ENCODE results near the gene NUAK2. TPM values are rescaled to one million over a fixed set of nuclear protein-coding genes. Genes with fewer than 3 reads are reported as not detected.

NUAK2 gene
- total RNA-seq, 1 experiment from 2014 or later = 11.9 TPM

GRCh38 chr1:205326812-205327466, 5.4 kb upstream of the NUAK2 start:
- DNase-seq (ENCODE audit: low read depth) = no peak
- in situ Hi-C loops (cut with HindIII; ENCODE audit: low pct_unique_long_range_greater_than_20kb, low sequenced_read_pairs) = no loop called here

DNA sequence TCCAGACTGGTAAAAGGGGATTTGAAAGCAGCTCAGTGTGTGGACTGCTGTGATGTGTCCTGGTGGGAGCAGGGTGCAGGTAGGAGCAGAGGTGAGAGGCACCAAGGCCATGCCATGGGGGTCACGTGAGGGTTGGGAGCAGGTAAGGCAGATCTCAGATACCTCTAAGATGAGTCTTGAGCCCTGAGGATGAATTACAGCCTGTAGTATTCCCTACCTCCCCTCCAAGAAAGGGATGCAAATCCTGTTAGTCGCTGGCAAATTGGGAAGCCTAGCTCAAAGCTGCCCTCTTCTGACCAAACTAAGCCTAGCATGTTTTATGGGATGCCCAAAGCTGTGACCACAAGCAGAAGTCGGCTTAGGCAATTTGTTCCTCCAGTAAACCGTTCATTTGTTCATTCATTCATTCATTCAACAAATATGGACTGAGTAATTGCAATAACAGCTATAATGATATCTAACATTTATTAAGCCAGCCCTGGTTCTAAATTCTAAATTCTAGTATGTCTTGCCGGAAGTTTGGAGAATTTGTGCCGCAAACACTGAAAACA, 3.9 kb upstream of the NUAK2 start:
- in situ Hi-C loops (cut with HindIII; ENCODE audit: low pct_unique_long_range_greater_than_20kb, low sequenced_read_pairs) = no loop called here
- DNase-seq (ENCODE audit: low read depth) = peak; percentile 79

DNA sequence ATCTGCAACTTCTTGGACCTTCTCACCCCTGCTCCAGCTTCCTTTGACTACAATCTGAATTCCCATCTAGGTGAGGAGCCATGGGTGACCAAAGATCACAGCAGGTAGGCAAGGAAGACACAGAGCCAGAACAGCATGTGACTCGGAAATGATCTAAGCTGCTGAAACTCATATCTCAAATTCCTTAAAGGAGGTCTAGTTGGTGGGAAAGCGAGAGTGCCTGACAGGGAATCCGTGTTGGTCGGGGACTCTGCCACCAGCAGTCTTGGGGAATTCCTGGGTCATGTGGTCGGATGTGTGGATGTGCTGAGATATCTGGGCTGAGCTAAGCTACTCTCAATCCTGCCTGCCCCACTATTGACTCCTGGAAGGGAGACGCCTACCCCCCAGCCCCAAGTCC, 3.2 kb upstream of the NUAK2 start:
- DNase-seq (ENCODE audit: low read depth) = peak; percentile 82
- in situ Hi-C loops (cut with HindIII; ENCODE audit: low pct_unique_long_range_greater_than_20kb, low sequenced_read_pairs) = no loop called here

DNA sequence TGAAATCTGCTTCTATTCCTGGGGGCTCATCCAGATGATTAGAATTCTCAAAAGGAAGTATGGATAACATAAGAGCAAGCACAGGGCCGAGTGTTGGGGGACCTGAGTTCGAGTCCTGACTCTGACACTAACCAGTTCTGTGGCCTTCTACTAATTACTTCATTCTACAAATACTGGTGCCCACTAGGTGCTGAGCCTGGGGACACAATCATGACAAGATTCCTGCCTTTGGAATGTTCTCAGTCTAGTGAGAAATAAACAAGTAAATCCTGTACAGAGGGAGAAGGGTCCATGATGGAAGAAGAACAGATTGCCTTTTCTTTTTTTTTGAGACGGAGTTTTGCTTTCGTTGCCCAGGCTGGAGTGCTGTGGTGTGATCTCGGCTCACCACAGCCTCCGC, 2.2 kb upstream of the NUAK2 start:
- no peak for DNase-seq (ENCODE audit: low read depth)
- in situ Hi-C loops (cut with HindIII; ENCODE audit: low pct_unique_long_range_greater_than_20kb, low sequenced_read_pairs) = no loop called here

DNA sequence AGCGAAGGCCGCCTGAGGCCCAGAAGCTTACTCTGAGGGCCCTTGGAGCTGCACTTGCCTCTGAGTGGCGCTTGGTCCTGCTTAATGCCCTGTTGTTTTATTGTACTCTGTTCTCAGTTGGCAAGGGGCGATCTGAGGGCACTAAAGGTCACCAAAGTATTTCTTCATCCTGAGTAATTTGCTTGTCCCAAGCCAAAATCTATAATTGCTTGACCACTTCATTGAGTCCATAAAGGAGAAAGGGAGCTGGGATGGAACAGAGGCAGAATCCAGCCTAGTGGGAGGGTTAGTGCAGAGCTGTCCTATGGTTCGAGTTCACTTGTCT, 376 bp upstream of the NUAK2 start:
- DNase-seq (ENCODE audit: low read depth) = no peak
- in situ Hi-C loops (cut with HindIII; ENCODE audit: low pct_unique_long_range_greater_than_20kb, low sequenced_read_pairs) = no loop called here

DNA sequence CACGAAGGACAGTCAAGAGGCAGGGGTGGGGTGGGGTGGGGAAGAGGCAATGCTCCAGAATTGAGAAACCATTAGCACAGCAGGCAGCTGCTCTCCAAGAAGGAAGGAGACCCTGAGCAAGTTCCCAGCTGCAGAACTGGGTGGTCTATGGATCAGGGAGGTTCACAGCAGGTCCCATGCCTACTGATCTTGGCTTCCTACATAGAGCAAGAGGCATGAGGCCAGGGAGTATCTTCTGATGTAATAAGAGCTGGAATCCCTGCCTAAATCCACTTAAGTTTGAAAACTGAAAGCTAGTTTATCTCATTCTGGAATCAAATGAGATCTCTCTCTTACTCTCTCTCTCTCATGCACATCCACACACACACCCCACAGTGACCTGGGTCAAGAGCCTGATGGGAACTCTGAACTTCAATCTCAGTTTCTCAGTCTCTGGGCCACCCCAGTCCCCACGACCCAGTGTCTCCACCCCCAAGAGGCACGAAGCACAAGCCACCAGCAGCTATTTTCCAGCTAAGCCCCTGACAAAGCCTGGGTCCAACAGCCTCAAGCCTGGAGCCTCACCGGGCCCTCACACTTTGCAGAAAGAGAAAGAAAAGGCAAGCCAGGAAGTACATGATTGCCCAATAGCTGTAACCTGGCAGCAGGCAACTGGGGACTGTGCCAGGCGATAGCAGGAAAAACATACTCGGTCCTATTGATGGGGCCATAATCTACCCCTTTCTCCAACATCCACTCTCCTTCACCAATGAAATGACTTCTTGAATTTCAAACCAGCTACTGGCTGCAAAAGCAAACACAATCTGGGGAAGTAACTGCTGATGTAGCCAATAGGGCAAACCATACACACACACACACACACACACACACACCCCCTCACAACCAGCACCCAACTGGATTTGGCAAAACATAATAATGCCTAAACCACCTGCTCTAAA, 2.2 kb downstream of the NUAK2 start:
- in situ Hi-C loops (cut with HindIII; ENCODE audit: low pct_unique_long_range_greater_than_20kb, low sequenced_read_pairs) = no loop called here
- DNase-seq (ENCODE audit: low read depth) = peak; percentile 68

DNA sequence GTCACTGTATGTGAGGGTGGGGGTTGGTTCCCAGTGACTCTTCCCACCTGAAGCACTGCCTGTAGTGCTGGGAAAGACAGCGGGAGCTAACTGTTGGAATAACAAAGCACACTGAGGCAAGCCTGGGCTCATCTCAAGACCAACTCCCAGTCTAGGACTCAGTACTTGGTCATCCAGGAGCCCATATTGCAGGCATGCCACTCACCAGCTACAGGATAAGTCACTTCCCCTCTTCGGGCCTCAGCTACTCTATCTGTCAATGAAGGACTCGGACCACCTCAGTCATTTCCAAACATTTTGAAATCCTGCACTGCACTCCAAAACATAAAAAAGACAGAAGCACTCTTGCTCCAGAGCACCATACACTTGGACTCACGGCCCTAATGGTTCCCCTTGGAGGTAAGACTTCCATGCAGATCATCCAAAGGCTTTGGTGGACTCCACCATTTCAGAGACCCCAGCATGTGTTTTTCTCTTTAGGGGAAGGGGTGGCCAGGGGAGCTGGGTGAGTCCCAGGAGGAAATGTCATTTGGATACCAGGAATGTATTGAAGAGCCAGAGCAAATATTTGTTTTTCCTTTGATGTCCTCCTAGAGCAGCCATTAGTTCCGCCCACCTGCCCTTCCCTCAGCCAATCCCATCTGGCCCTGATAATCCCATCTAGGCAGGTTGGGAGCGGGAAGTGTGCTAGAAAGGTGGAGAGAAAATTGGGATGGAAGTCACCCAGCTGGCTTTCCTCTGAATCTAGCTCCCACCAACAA, 3.1 kb downstream of the NUAK2 start:
- DNase-seq (ENCODE audit: low read depth) = peak; percentile 42
- in situ Hi-C loops (cut with HindIII; ENCODE audit: low pct_unique_long_range_greater_than_20kb, low sequenced_read_pairs) = no loop called here

DNA sequence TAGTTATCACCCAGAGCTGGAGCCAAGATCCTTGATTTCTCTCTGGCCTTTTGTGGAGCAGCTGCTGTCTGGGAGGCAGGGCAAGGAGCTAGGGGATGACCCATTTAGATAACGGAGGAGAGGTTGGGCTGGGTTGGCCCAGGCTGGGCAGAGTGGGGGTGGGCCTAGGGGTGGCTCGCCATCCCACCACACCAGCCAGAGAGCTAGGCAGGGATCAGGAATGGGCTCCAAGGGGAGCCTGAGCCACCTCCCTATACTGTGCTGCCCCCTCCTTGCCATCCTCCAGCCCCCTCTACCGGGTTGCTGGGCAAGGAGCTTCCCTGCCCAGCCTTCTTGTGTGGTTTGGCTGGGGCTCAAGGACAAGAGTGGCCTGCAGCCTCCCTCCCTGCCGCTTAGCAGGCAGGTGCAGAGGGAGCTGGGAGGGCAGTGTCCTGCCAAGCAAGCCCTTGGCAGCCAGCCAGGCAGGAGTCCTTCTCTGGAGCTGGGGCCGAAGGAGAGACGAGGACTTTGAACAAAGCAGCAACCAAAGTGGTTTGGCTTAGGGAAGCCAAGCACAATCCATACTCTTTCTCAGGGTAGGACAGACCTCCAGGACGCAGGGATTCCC, 4.1 kb downstream of the NUAK2 start:
- peak; percentile 84 for DNase-seq (ENCODE audit: low read depth)
- in situ Hi-C loops (cut with HindIII; ENCODE audit: low pct_unique_long_range_greater_than_20kb, low sequenced_read_pairs) = no loop called here

GRCh38 chr1:205316161-205316566, 5.4 kb downstream of the NUAK2 start:
- no peak for DNase-seq (ENCODE audit: low read depth)
- in situ Hi-C loops (cut with HindIII; ENCODE audit: low pct_unique_long_range_greater_than_20kb, low sequenced_read_pairs) = no loop called here

GRCh38 chr1:205315008-205315618, 6.4 kb downstream of the NUAK2 start:
- DNase-seq (ENCODE audit: low read depth) = no peak
- in situ Hi-C loops (cut with HindIII; ENCODE audit: low pct_unique_long_range_greater_than_20kb, low sequenced_read_pairs) = no loop called here

GRCh38 chr1:205313563-205314308, 7.8 kb downstream of the NUAK2 start:
- in situ Hi-C loops (cut with HindIII; ENCODE audit: low pct_unique_long_range_greater_than_20kb, low sequenced_read_pairs) = no loop called here
- DNase-seq (ENCODE audit: low read depth) = no peak

DNA sequence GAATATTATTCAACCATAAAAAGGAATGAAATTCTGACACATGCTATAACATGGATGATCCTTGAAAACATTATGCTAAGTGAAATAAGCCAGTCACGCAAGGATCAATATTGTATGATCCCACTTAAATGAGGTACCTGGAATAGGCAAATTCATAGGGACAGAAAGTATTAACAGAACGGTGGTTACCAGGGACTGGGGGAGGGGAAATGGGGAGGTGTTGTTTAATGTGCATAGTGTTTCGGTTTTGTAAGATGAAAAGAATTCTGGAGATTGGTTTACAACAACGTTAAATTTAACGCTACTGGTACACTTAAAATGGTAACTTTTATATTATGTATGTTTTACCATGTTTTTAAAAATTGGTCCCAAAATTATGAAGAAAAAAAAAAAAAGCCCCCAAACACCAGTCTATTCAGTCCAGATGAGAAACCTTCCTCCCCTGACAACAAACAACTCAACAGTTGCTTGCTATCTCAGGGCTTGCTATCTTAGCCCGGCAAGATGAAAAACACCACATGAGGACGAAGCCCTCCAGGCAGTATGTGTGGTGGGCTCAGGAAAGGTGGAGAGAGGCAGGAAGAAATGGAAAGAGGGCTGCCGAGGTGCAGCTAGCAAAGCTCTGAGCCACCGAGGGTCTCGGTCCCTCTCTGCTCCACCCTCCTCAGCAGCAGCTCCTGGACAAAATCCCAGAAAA, 8.5 kb downstream of the NUAK2 start:
- no peak for DNase-seq (ENCODE audit: low read depth)
- in situ Hi-C loops (cut with HindIII; ENCODE audit: low pct_unique_long_range_greater_than_20kb, low sequenced_read_pairs) = no loop called here

DNA sequence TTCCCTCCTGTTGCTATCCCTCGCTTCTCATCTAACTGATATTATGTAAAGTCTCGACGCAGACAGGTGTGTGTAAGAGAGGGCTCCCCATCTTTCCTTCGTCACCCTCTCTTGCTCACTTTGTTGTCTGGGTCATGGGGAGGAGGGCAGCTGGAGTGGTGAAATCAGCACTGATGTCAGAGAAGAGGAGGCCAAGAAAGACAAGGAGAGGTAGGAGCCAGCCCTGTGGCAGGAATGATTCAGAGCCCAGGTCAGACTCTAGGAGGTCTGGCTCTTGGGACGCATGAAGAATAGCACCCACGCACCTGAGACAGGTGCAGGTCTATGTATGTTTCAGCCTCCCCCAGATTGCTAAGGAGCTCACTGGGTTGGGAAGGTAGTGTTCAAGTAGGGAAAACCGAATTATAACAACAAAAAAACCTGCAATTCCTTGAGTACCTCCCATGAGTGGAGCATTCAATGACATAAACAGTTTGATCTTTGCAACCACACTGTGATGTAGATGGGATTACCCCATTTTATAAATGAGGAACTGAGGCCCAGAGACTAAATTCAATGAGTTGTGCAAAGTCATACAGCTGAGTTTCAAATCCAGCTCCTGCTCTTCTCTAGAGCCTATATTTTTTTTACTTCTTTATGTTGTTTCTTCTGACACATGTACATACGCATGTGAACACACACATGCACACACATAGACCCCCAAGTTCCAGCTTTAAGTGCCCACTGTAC, 10.4 kb downstream of the NUAK2 start:
- no peak for DNase-seq (ENCODE audit: low read depth)
- in situ Hi-C loops (cut with HindIII; ENCODE audit: low pct_unique_long_range_greater_than_20kb, low sequenced_read_pairs) = no loop called here

DNA sequence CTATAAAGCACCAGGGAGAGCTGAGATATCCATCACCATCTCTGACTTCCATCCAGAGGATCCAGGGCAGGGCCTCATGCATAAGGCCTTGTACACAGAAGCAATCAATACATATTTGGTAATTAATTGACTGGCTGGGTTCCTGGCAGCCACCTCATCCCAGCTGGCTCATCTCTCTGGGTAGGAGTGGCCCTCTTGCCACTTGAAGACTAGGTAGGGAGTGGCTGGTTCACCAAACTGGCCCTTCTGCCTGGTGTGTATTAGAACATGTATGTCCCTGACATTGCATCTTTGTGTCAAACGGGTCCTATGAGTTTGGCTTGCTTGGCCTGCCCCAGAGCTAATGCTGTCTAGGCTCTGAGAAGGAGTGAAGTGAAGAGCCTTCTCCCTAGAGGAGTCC, 11.8 kb downstream of the NUAK2 start:
- in situ Hi-C loops (cut with HindIII; ENCODE audit: low pct_unique_long_range_greater_than_20kb, low sequenced_read_pairs) = no loop called here
- DNase-seq (ENCODE audit: low read depth) = no peak

DNA sequence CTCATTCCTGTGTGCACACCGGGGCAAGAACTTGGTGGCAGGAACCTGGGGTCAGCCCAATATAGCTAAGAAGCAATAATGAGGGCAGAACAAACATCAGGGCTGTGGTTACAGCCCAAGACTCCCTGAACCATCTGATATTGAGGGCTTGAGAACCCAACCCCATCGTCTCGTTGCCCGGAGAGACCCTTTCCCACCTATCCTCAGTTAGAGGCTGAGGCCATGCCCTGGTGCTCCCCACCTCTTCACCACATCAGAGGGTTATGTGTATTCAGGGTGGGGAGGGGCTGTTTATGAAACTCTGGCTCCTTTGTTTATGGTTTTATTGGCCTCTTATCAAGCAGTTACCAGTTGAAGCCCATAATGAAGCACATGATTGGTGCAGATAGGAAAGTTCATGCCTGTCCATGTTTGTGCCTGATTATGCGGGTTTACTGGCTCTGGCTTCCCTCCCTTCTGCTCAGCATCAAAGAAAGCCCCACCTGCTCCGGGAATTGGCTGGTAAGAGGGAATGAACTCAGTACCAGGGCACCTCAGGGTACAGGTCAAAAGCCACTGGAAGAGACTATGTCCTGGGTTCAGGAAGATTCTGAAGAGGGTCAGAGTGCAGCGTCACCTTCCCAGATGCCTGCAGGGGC, 14.5 kb downstream of the NUAK2 start:
- in situ Hi-C loops (cut with HindIII; ENCODE audit: low pct_unique_long_range_greater_than_20kb, low sequenced_read_pairs) = no loop called here
- no peak for DNase-seq (ENCODE audit: low read depth)

DNA sequence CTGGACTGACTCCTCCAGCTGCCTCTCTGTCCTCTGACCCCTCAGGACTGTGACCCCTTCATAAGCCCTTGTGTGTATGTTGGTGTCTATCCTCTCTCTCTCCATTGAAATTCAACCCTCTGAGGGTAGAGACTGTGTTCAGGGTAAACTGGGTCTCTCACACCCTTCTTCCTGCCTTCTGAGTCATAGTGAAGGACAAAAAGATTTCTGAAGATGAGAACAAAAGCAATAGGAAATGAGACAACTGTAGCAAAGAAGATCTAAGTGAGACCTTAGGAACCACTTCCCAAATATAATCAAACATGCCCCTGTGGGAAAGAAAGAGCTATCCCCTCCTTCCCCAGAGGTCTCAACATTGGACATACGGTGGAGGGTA, 16.9 kb downstream of the NUAK2 start:
- in situ Hi-C loops (cut with HindIII; ENCODE audit: low pct_unique_long_range_greater_than_20kb, low sequenced_read_pairs) = no loop called here
- no peak for DNase-seq (ENCODE audit: low read depth)
